ENCODE measurements around the gene NEK8.

Gene NEK8

GRCh38 chr17:28710861-28711722 lies 17.5 kb upstream of the NEK8 start:
- Histone ChIP-seq H4K20me1 (ENCODE audit: low read depth, low read length) (no peaks in the 10 kb centered on the region), H3K79me2 (ENCODE audit: insufficient read depth, low read length) (no peaks in the 10 kb centered on the region), H3K9ac (ENCODE audit: low read length) (peak overlapping the region; percentile 69), H3K9me3 (ENCODE audit: insufficient read depth, low read length) (no peaks in the 10 kb centered on the region), H3K27ac (ENCODE audit: low read depth, low read length) (peak overlapping the region; percentile 47), H3F3A (ENCODE audit: insufficient read depth) (peaks cover 9% of the 10 kb centered on the region), H3K27me3 (ENCODE audit: low read length) (no peaks in the 10 kb centered on the region), H3K4me2 (ENCODE audit: low read depth, low read length, poor library complexity, severe bottlenecking) (peak overlapping the region; percentile 90), H3K36me3 (ENCODE audit: low read length) (no peaks in the 10 kb centered on the region), H3K4me3 (ENCODE audit: insufficient read depth, low read length, poor library complexity, severe bottlenecking) (peak overlapping the region; percentile 70), H2AFZ (ENCODE audit: low read depth, low read length, severe bottlenecking) (peak overlapping the region; percentile 88), H3K9me2 (replicated peaks; ENCODE audit: insufficient read depth, low read length) (no peaks in the 10 kb centered on the region)
- no peak for TF ChIP-seq CTCF (IDR thresholded peaks at IDR 0.05; ENCODE audit: insufficient read depth, low read length, poor library complexity, severe bottlenecking)
- no peak for TF ChIP-seq EZH2phosphoT487 (conservative IDR thresholded peaks at IDR 0.05; ENCODE audit: low read length)

GRCh38 chr17:28711723-28712031 lies 16.9 kb upstream of the NEK8 start, which contains the start of gene PROCA1:
Gene PROCA1, minus strand, starts transcription at chr17:28711888. Its CDS starts 228 bp downstream, at chr17:28711660.
- Histone ChIP-seq H3K9ac (ENCODE audit: low read length) (peak within 1 kb of the TSS; percentile 69), H3K4me3 (ENCODE audit: insufficient read depth, low read length, poor library complexity, severe bottlenecking) (peak within 1 kb of the TSS; percentile 70), H3K36me3 (ENCODE audit: low read length) (no peaks in the 10 kb centered on the region), H3K27ac (ENCODE audit: low read depth, low read length) (peak within 1 kb of the TSS; percentile 47), H3K9me2 (replicated peaks; ENCODE audit: insufficient read depth, low read length) (no peaks in the 10 kb centered on the region), H4K20me1 (ENCODE audit: low read depth, low read length) (no peaks in the 10 kb centered on the region), H3F3A (ENCODE audit: insufficient read depth) (peaks cover 9% of the 10 kb centered on the region), H3K4me2 (ENCODE audit: low read depth, low read length, poor library complexity, severe bottlenecking) (peak within 1 kb of the TSS; percentile 90), H3K79me2 (ENCODE audit: insufficient read depth, low read length) (no peaks in the 10 kb centered on the region), H3K27me3 (ENCODE audit: low read length) (no peaks in the 10 kb centered on the region), H2AFZ (ENCODE audit: low read depth, low read length, severe bottlenecking) (peak within 1 kb of the TSS; percentile 88), H3K9me3 (ENCODE audit: insufficient read depth, low read length) (no peaks in the 10 kb centered on the region)
- TF ChIP-seq EZH2phosphoT487 (conservative IDR thresholded peaks at IDR 0.05; ENCODE audit: low read length) (no peak), CTCF (IDR thresholded peaks at IDR 0.05; ENCODE audit: insufficient read depth, low read length, poor library complexity, severe bottlenecking) (no peak)

- Histone ChIP-seq H3K4me2 (ENCODE audit: low read depth, low read length, poor library complexity, severe bottlenecking) (peak overlapping the region; percentile 90), H3F3A (ENCODE audit: insufficient read depth) (peaks cover 9% of the 10 kb centered on the region), H3K4me3 (ENCODE audit: insufficient read depth, low read length, poor library complexity, severe bottlenecking) (peak overlapping the region; percentile 70), H3K9ac (ENCODE audit: low read length) (peak overlapping the region; percentile 69), H3K9me3 (ENCODE audit: insufficient read depth, low read length) (no peaks in the 10 kb centered on the region), H3K27me3 (ENCODE audit: low read length) (no peaks in the 10 kb centered on the region), H3K36me3 (ENCODE audit: low read length) (no peaks in the 10 kb centered on the region), H2AFZ (ENCODE audit: low read depth, low read length, severe bottlenecking) (peak overlapping the region; percentile 88), H4K20me1 (ENCODE audit: low read depth, low read length) (no peaks in the 10 kb centered on the region), H3K79me2 (ENCODE audit: insufficient read depth, low read length) (no peaks in the 10 kb centered on the region), H3K27ac (ENCODE audit: low read depth, low read length) (peak overlapping the region; percentile 47; the same call in 1 of the 2 replicates), H3K9me2 (replicated peaks; ENCODE audit: insufficient read depth, low read length) (no peaks in the 10 kb centered on the region)
- TF ChIP-seq EZH2phosphoT487 (conservative IDR thresholded peaks at IDR 0.05; ENCODE audit: low read length) (no peak), CTCF (IDR thresholded peaks at IDR 0.05; ENCODE audit: insufficient read depth, low read length, poor library complexity, severe bottlenecking) (no peak)
Observed at GRCh38 chr17:28712032-28712704, 16.4 kb upstream of the NEK8 start.

Data from SU-DHL-6 (cell line).